ENCODE measurements around the gene GAS2.

GRCh38 chr11:22732588-22732987 lies 66.2 kb downstream of the GAS2 start:
- TF ChIP-seq USF1 (IDR thresholded peaks at IDR 0.05; ENCODE audit: borderline replicate concordance, low read depth) (no peak), USF2 (IDR thresholded peaks at IDR 0.05; ENCODE audit: borderline replicate concordance, low read depth, low read length) (no peak), CTCF (IDR thresholded peaks at IDR 0.05) (no peak), IRF3 (IDR thresholded peaks at IDR 0.05; ENCODE audit: low read depth, low read length) (no peak), POLR2AphosphoS5 (IDR thresholded peaks at IDR 0.05; ENCODE audit: low read depth, low read length) (no peak), TEAD4 (IDR thresholded peaks at IDR 0.05; ENCODE audit: borderline replicate concordance, insufficient read depth) (no peak), GABPA (IDR thresholded peaks at IDR 0.05; ENCODE audit: low read depth) (no peak), RFX5 (IDR thresholded peaks at IDR 0.05; ENCODE audit: low read length) (no peak), FOSL2 (IDR thresholded peaks at IDR 0.05; ENCODE audit: borderline replicate concordance, low read depth) (no peak), GATA2 (CRISPR knock-in tag; IDR thresholded peaks at IDR 0.05) (no peak), YY1 (IDR thresholded peaks at IDR 0.05; ENCODE audit: low read depth) (no peak), EP300 (IDR thresholded peaks at IDR 0.05; ENCODE audit: borderline replicate concordance in 1 of 2, low read depth in 1 of 2, low read length in 1 of 2) (no peak), ZBTB33 (IDR thresholded peaks at IDR 0.05; ENCODE audit: borderline replicate concordance, low read depth) (no peak), TAF1 (IDR thresholded peaks at IDR 0.05; ENCODE audit: borderline replicate concordance, low read depth, low read length) (no peak)

Data from SK-N-SH (cell line).